Epithelial cell of proximal tubule (primary cell): ENCODE results near the gene AFF3. TPM values are rescaled to one million over a fixed set of nuclear protein-coding genes. Genes with fewer than 3 reads are reported as not detected.

Experiments
- DNase-seq: peaks from one replicate; pipeline ENCODE4 v3.0.0-alpha.2; 2011; ENCODE audit warnings: low read depth
- H3K4me3 ChIP-seq: 2 replicates; pipeline ENCODE4 v1.5.1; 2011; ENCODE audit warnings: low read depth, mild to moderate bottlenecking, low read length
- total RNA-seq: library from RNA; depleted of rRNA; stranded (reverse); fragments of >200 nt; gene quantifications from 2 replicates; pipeline ENCODE4 v1.2.3, GENCODE V29; 2015
- TF ChIP-seq, protein P1 (sequence below): conservative IDR thresholded peaks from 2 replicates; pipeline ENCODE4 v1.5.1; 2012; ENCODE audit warnings: low read depth, mild to moderate bottlenecking, low read length

Gene AFF3
- total RNA-seq, 1 donor from 2014 or later, result 0.35 TPM

DNA sequence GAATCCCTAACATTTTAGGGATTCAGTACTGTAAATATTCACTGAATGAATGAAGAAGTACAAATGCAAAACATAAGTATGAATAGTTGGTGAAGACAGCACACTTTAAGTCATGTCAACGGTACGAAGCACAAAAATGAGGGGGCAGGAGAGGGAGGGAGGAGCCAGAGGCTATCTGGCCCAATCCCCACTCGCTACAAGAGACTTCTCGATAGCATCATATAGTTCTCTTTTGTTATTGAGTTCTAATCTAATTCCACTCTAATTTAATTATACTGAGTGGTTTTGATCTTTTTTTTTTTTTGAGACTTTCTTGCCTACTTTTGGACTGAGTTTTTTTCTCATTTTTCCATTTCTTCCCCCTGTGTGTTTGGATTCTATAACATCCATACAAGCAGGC is 500.4 kb downstream of the AFF3 start:
- no peak for DNase-seq
- TF ChIP-seq, protein P1, sequence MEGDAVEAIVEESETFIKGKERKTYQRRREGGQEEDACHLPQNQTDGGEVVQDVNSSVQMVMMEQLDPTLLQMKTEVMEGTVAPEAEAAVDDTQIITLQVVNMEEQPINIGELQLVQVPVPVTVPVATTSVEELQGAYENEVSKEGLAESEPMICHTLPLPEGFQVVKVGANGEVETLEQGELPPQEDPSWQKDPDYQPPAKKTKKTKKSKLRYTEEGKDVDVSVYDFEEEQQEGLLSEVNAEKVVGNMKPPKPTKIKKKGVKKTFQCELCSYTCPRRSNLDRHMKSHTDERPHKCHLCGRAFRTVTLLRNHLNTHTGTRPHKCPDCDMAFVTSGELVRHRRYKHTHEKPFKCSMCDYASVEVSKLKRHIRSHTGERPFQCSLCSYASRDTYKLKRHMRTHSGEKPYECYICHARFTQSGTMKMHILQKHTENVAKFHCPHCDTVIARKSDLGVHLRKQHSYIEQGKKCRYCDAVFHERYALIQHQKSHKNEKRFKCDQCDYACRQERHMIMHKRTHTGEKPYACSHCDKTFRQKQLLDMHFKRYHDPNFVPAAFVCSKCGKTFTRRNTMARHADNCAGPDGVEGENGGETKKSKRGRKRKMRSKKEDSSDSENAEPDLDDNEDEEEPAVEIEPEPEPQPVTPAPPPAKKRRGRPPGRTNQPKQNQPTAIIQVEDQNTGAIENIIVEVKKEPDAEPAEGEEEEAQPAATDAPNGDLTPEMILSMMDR, result no peak

GRCh38 chr2:99640635-99641151 is 501.7 kb downstream of the AFF3 start:
- no peak overlapping the region for H3K4me3 ChIP-seq
- TF ChIP-seq, protein P1, result no peak
- no peak for DNase-seq

More for the DNA sequence above, 500.4 kb downstream of the AFF3 start:
- no peak overlapping the region for H3K4me3 ChIP-seq

DNA sequence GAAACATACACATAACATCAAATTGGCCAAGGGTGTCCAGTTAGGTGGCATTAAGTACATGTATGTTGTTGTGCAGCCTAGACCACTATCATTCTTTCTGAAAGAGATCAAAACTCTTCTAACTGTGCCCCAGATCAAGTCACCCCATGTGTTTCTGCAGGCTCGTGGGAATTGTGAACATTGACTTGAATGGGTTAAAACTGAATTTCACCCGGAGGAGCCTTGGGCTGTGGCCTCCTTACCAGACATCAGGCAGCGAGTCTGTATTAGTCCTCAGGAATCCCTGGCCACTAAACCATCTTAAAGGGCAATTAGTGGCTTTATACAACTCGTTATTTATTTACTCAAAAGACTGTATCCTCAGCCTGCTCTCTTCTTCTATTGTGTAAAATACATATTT is 503.6 kb downstream of the AFF3 start:
- no peak for DNase-seq
- no peak overlapping the region for H3K4me3 ChIP-seq
- TF ChIP-seq, protein P1, result no peak

DNA sequence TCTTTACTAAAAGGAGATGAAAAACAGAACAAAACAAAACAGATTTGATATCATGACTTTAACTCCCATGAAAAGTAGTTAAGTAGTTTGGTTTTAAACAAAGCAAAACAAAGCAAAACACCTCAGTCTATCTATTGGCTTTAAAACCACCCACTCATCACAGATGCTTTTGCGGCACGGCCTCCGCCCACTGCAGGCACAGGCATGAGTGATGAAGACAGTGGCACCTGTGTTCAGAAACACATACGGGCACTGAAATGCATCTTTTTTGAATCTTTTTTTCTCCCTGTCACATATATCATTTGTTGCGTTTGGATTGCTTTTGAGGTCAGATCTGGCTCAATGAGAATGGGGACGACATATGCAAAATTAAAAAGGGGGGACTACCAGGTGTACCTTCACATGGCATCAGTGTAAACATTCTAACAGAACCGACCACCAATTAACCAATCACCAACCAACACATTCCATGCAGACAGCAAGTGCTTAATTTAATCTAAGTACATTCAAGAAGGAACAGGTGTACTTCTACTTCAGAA is 505.2 kb downstream of the AFF3 start:
- TF ChIP-seq, protein P1, result no peak
- H3K4me3 ChIP-seq, result no peak overlapping the region

DNA sequence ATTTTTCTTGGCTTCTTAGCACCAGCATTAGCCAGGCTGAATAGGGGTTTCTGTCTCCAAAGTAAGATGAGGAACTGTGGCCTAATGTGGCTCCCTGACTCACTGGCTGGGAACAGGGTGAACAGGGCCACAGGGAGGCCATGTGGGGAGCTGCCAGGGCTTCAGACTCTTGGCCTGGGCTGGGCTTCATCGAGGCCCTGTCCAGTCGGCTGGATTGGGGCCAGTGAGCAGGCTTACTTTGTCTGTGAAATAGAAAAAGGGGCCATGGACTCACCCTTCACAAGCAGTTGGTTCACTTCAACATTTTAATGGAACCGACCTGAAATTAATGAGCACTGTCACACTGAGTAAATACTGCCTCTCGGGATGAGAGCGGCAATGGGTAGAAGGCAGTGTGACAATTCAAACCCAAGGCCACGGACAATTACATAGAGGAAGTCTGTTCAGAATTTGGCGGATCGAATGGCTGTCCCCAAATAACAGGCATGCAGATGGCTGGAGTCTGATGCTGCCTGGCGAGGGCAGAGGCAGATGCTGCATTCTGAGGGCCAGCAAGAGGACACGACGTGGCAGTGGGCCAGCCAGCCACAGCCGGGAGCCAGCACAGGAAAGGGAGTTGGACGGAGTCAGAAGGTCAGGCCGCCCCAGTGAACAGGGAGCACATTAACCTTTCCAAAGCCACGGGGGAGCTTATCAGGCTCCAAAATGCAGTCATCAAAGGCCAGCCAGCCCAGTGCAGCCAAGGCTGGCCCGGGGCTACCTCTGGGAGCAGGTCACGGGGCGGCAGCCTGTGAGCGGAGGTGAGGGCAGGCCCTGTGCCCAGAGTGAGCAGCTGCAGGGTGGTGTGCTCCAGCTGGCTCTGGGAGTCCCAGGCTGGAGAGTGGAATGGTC is 506.0 kb downstream of the AFF3 start:
- H3K4me3 ChIP-seq, result no peak overlapping the region
- no peak for DNase-seq
- TF ChIP-seq, protein P1, result no peak

More for the DNA sequence above, 505.2 kb downstream of the AFF3 start:
- DNase-seq, result no peak

DNA sequence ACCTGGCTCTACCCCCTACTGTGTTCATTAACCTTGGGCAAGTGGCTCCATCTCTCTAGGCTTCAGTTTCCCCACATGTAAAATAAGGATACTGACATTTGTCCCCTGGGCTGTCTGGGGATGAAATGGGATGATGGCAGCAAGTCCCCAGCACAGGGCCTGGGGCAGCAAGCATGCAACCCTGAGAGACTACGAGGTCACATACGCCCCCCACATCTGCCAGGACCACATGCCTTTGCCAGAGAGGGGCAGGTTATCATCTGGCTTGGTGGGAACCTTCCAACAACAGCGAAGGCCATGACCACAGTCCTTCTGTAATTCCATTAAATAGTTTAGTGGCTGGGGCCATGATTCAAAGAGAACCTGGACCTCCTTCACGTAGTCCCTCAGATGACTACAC is 506.7 kb downstream of the AFF3 start:
- TF ChIP-seq, protein P1, result no peak
- no peak overlapping the region for H3K4me3 ChIP-seq
- no peak for DNase-seq
